CD4-positive, alpha-beta T cell treated with Interleukin-15 for 1 hour (primary cell): ENCODE data around the gene PCDHA7.
"Not testable (repeated sequence)": the region's sequence is repeated elsewhere in the genome, so short reads cannot be mapped to it uniquely, and the experiment has no call there.

Source experiments
- DNase-seq: peaks from one replicate; pipeline ENCODE4 v3.0.0-alpha.2; 2020

The PCDHA7 gene

GRCh38 chr5:140822281-140822629 lies 11.8 kb upstream of the PCDHA7 start:
- no peak for DNase-seq

DNA sequence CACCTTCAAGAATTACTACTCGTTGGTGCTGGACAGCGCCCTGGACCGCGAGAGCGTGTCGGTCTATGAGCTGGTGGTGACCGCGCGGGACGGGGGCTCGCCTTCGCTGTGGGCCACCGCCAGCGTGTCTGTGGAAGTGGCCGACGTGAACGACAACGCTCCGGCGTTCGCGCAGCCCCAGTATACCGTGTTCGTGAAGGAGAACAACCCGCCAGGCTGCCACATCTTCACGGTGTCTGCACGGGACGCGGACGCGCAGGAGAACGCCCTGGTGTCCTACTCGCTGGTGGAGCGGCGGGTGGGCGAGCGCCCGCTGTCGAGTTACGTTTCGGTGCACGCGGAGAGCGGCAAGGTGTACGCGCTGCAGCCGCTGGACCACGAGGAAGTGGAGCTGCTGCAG lies 11.1 kb upstream of the PCDHA7 start:
- DNase-seq: not testable (repeated sequence)

- no peak for DNase-seq
Measured at GRCh38 chr5:140823475-140823874, 10.6 kb upstream of the PCDHA7 start.

GRCh38 chr5:140827704-140828361 lies 6.2 kb upstream of the PCDHA7 start, which contains the start of gene PCDHA6:
Gene PCDHA6 (plus strand): TSS chr5:140827960. CDS start chr5:140828092, 132 bp downstream.
- DNase-seq: no peak

DNA sequence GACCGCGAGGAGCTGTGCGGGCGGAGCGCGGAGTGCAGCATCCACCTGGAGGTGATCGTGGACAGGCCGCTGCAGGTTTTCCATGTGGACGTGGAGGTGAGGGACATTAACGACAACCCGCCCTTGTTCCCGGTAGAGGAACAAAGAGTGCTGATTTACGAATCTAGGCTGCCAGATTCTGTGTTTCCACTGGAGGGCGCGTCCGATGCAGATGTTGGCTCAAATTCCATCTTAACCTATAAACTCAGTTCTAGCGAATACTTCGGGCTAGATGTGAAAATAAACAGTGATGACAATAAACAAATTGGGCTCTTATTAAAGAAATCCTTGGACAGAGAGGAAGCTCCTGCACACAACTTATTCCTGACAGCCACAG lies 5.7 kb upstream of the PCDHA7 start:
- no peak for DNase-seq

DNA sequence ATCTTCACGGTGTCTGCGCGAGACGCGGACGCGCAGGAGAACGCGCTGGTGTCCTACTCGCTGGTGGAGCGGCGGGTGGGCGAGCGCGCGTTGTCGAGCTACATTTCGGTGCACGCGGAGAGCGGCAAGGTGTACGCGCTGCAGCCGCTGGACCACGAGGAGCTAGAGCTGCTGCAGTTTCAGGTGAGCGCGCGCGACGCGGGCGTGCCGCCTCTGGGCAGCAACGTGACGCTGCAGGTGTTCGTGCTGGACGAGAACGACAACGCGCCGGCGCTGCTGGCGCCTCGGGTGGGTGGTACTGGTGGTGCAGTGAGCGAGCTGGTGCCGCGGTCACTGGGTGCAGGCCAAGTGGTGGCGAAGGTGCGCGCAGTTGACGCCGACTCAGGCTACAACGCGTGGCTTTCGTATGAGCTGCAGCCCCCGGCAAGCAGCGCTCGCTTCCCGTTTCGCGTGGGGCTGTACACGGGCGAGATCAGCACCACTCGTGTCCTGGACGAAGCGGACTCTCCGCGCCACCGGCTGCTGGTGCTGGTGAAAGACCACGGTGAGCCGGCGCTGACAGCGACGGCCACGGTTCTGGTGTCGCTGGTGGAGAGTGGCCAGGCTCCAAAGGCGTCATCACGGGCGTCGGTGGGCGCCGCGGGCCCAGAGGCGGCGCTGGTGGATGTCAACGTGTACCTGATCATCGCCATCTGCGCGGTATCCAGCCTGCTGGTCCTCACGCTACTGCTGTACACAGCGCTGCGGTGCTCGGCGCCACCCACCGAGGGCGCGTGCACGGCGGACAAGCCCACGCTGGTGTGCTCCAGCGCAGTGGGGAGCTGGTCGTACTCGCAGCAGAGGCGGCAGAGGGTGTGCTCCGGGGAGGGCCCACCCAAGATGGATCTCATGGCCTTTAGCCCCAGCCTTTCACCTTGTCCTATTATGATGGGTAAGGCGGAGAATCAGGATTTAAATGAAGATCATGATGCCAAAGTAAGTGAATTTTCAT lies 4.3 kb upstream of the PCDHA7 start:
- DNase-seq: not testable (repeated sequence)

DNA sequence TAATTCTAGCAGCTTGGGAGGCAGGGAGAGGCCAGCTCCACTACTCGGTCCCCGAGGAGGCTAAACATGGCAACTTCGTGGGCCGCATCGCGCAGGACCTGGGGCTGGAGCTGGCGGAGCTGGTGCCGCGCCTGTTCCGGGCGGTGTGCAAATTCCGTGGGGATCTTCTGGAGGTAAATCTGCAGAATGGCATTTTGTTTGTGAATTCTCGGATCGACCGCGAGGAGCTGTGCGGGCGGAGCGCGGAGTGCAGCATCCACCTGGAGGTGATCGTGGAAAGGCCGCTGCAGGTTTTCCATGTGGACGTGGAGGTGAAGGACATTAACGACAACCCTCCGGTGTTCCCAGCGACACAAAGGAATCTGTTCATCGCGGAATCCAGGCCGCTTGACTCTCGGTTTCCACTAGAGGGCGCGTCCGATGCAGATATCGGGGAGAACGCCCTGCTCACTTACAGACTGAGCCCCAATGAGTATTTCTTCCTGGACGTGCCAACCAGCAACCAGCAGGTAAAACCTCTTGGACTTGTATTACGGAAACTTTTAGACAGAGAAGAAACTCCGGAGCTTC lies 455 bp downstream of the PCDHA7 start:
- DNase-seq: not testable (repeated sequence)

GRCh38 chr5:140835622-140836510 lies 1.8 kb downstream of the PCDHA7 start:
- DNase-seq: no peak

DNA sequence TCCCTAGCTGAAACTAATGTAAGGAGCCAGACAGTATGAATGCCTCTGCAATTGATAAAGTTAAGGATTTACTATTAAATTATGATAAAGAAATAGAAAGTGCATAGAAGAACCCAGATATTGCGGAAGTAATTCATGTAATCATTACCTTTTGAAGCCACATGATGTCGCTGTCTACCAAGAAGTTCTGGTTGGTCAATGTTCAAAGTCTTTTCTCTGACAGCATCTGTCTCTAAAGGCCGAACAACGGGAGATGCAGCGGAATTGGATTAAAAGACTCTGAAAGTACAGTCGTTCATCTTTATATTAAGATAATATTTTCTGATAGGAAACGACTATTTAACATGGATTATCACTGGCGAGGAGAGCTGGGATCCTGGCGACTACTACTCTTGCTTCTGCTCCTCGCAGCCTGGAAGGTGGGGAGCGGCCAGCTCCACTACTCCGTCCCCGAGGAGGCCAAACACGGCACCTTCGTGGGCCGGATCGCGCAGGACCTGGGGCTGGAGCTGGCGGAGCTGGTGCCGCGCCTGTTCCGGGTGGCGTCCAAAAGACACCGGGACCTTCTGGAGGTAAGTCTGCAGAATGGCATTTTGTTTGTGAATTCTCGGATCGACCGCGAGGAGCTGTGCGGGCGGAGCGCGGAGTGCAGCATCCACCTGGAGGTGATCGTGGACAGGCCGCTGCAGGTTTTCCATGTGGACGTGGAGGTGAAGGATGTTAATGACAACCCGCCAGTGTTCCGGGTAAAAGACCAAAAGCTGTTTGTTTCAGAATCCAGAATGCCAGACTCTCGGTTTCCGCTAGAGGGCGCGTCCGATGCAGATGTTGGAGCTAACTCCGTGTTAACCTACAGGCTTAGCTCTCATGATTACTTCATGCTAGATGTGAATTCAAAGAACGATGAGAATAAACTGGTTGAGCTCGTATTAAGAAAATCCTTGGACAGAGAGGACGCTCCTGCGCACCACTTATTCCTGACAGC lies 7.2 kb downstream of the PCDHA7 start, which contains the start of gene PCDHA8:
PCDHA8 (plus strand) TSS at position 210 of the 985 bp plus-strand sequence; CDS start at position 345, 135 bp downstream.
- no peak for DNase-seq

- no peak for DNase-seq
Measured at GRCh38 chr5:140842798-140843733, 9.0 kb downstream of the PCDHA7 start.

DNA sequence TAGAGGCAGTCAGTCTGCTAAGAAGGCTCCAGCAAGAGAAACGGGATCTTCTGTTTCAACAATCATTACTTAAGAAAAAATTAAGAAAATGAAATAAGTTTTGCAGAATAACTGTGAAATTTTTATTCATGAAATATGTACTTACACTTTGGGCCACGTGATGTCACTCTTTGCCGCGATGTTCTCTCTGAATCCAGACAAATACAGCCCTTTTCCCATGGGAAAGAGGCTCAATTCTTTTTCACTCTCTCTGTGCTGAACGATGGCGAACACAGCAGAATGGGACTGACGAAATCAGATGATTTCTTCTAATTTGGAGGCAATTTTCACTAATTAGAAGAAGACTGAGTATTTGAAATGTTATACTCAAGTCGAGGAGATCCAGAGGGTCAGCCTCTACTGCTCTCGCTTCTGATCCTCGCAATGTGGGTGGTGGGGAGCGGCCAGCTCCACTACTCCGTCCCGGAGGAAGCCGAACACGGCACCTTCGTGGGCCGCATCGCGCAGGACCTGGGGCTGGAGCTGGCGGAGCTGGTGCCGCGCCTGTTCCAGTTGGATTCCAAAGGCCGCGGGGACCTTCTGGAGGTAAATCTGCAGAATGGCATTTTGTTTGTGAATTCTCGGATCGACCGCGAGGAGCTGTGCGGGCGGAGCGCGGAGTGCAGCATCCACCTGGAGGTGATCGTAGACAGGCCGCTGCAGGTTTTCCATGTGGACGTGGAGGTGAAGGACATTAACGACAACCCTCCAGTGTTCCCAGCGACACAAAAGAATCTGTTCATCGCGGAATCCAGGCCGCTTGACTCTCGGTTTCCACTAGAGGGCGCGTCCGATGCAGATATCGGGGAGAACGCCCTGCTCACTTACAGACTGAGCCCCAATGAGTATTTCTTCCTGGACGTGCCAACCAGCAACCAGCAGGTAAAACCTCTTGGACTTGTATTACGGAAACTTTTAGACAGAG lies 14.4 kb downstream of the PCDHA7 start, which contains the start of gene PCDHA9:
PCDHA9 (plus strand) TSS at position 244 of the 964 bp plus-strand sequence; CDS start at position 358, 114 bp downstream.
- DNase-seq: not testable (repeated sequence)

DNA sequence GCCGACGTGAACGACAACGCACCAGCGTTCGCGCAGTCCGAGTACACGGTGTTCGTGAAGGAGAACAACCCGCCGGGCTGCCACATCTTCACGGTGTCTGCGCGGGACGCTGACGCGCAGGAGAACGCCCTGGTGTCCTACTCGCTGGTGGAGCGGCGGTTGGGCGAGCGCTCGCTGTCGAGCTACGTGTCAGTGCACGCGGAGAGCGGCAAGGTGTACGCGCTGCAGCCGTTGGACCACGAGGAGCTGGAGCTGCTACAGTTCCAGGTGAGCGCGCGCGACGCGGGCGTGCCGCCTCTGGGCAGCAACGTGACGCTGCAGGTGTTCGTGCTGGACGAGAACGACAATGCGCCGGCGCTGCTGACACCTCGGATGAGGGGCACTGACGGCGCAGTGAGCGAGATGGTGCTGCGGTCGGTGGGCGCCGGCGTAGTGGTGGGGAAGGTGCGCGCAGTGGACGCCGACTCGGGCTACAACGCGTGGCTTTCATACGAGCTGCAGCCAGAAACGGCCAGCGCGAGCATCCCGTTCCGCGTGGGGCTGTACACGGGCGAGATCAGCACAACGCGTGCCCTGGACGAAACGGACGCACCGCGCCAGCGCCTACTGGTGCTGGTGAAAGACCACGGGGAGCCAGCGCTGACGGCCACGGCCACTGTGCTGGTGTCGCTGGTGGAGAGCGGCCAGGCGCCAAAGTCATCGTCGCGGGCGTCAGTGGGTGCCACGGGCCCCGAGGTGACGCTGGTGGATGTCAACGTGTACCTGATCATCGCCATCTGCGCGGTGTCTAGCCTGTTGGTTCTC lies 16.0 kb downstream of the PCDHA7 start:
- not testable (repeated sequence) for DNase-seq

GRCh38 chr5:140855772-140856674 lies 22.0 kb downstream of the PCDHA7 start, which contains the start of gene PCDHA10:
Gene PCDHA10 (plus strand): TSS chr5:140855897. CDS start chr5:140856049, 152 bp downstream.
- DNase-seq: no peak

DNA sequence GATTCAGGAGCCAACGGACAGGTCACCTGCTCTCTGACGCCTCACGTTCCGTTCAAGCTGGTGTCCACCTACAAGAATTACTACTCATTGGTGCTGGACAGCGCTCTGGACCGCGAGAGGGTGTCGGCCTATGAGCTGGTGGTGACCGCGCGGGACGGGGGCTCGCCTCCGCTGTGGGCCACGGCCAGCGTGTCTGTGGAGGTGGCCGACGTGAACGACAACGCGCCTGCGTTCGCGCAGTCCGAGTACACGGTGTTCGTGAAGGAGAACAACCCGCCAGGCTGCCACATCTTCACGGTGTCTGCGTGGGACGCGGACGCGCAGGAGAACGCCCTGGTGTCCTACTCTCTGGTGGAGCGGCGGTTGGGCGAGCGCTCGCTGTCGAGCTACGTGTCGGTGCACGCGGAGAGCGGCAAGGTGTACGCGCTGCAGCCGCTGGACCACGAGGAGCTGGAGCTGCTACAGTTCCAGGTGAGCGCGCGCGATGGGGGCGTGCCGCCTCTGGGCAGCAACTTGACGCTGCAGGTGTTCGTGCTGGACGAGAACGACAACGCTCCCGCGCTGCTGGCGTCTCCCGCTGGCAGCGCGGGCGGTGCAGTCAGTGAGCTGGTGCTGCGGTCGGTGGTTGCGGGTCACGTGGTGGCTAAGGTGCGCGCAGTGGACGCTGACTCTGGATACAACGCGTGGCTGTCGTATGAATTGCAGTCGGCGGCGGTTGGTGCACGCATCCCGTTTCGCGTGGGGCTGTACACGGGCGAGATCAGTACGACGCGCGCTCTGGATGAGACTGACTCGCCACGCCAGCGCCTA lies 23.3 kb downstream of the PCDHA7 start:
- DNase-seq: no peak

GRCh38 chr5:140857987-140858240 lies 23.8 kb downstream of the PCDHA7 start:
- no peak for DNase-seq
